SK-N-SH (cell line): ENCODE measurements around the gene TAF1B. TPM values are rescaled to one million over a fixed set of nuclear protein-coding genes. Genes with fewer than 3 reads are reported as not detected.

ENCODE experiments used
- CTCF ChIA-PET: fragments of 300-600, 350-600 bp; formaldehyde crosslinking; extraction: SDS; loops from one replicate; lab custom pipeline; 2021; lab: Yijun Ruan, JAX
- POLR2A ChIA-PET: fragments of 350-600 bp; sonication (Branson Sonifier 250); formaldehyde crosslinking; extraction: SDS; loops from one replicate; lab custom pipeline; 2020; ENCODE audit warnings: antibody characterized with exemption, inconsistent platforms; lab: Yijun Ruan, JAX
- DNase-seq: peaks from one replicate; pipeline ENCODE4 v3.0.0; 2012
- H2AFZ ChIP-seq: fragments of 200-600 bp; sonication (generic); 2 replicates; pipeline ENCODE4 v1.8.1; 2016; ENCODE audit warnings: antibody characterized with exemption, mild to moderate bottlenecking, low read depth
- H3F3A ChIP-seq: fragments of 200-600 bp; sonication (generic); replicated peaks from 2 replicates; pipeline ENCODE3; 2016; ENCODE audit warnings: antibody characterized with exemption, mild to moderate bottlenecking; ENCODE audit not compliant: insufficient read depth
- H3K27ac ChIP-seq, 2 experiments: fragments of 200-500 bp in 1 of 2; fragments of 200-600 bp in 1 of 2; sonication (Bioruptor generic) in 1 of 2; sonication (generic), shearing (Covaris generic) in 1 of 2; 2 replicates each; pipeline versions ENCODE4 v1.5.1 to v1.6.1; 2014 to 2016; ENCODE audit warnings: low read depth in 2 of 2, inconsistent platforms in 1 of 2, low read length in 1 of 2, mild to moderate bottlenecking in 1 of 2, mixed read lengths in 1 of 2
- H3K27me3 ChIP-seq: fragments of 200-600 bp; sonication (generic), shearing (Covaris generic); 2 replicates; pipeline ENCODE4 v1.6.1; 2016; ENCODE audit warnings: mixed run types; ENCODE audit not compliant: insufficient read depth
- H3K36me3 ChIP-seq, 2 experiments: fragments of 200-500 bp in 1 of 2; fragments of 200-600 bp in 1 of 2; sonication (Bioruptor generic) in 1 of 2; sonication (generic) in 1 of 2; replicated peaks in 1 of 2; 2 replicates each; pipeline versions ENCODE3 to v1.5.1; 2014 to 2016; ENCODE audit warnings: low read length in 1 of 2, mild to moderate bottlenecking in 1 of 2; ENCODE audit not compliant: insufficient read depth in 2 of 2, control insufficient read depth in 1 of 2
- H3K4me1 ChIP-seq, 2 experiments: fragments of 200-500 bp in 1 of 2; fragments of 200-600 bp in 1 of 2; sonication (Bioruptor generic) in 1 of 2; sonication (generic), shearing (Covaris generic) in 1 of 2; 2 replicates each; pipeline versions ENCODE4 v1.5.1 to v1.6.1; 2014 to 2016; ENCODE audit warnings: low read depth in 1 of 2, low read length in 1 of 2, mixed run types in 1 of 2; ENCODE audit not compliant: insufficient read depth in 2 of 2, control insufficient read depth in 1 of 2
- H3K4me2 ChIP-seq: fragments of 200-600 bp; sonication (generic), shearing (Covaris generic); 2 replicates; pipeline ENCODE4 v1.6.1; 2017; ENCODE audit warnings: mixed run types
- H3K4me3 ChIP-seq, 2 experiments: fragments of 200-500 bp in 1 of 2; fragments of 200-600 bp in 1 of 2; sonication (Bioruptor generic) in 1 of 2; sonication (generic), shearing (Covaris generic) in 1 of 2; 2 replicates each; pipeline versions ENCODE4 v1.5.1 to v1.8.1; 2014 to 2016; ENCODE audit warnings: low read depth in 2 of 2, inconsistent platforms in 1 of 2, low read length in 1 of 2, mild to moderate bottlenecking in 1 of 2, mixed read lengths in 1 of 2, moderate library complexity in 1 of 2
- H3K79me2 ChIP-seq: fragments of 200-600 bp; sonication (generic); 2 replicates; pipeline ENCODE4 v1.8.1; 2017; ENCODE audit warnings: mild to moderate bottlenecking; ENCODE audit not compliant: insufficient read depth
- H3K9ac ChIP-seq: fragments of 200-600 bp; sonication (generic); 2 replicates; pipeline ENCODE4 v1.6.1; 2017; ENCODE audit warnings: mixed run types
- H3K9me2 ChIP-seq: fragments of 200-600 bp; sonication (generic); 2 replicates; pipeline ENCODE4 v1.6.1; 2017; ENCODE audit warnings: mixed run types
- H3K9me3 ChIP-seq: fragments of 200-600 bp; sonication (generic); 2 replicates; pipeline ENCODE4 v1.6.1; 2017; ENCODE audit warnings: mixed run types, mild to moderate bottlenecking, moderate library complexity
- H4K20me1 ChIP-seq: fragments of 200-600 bp; sonication (generic); 2 replicates; pipeline ENCODE4 v1.6.1; 2017; ENCODE audit warnings: mild to moderate bottlenecking, mixed run types; ENCODE audit not compliant: insufficient read depth
- ELF1 ChIP-seq: IDR thresholded peaks from 2 replicates; pipeline ENCODE4 v1.4.0; 2012
- EP300 ChIP-seq, 2 experiments: IDR thresholded peaks; 2 replicates each; pipeline versions ENCODE4 v1.4.0 to v1.6.1; 2012; ENCODE audit warnings: borderline replicate concordance in 1 of 2, low read depth in 1 of 2, low read length in 1 of 2
- EZH2phosphoT487 ChIP-seq: fragments of 200-600 bp; sonication (generic); IDR thresholded peaks from 2 replicates; pipeline ENCODE4 v1.6.1; 2017; ENCODE audit warnings: low read depth, mixed run types, mild to moderate bottlenecking, antibody characterized with exemption, moderate library complexity, borderline replicate concordance
- FOXJ3 ChIP-seq: sonication (generic); formaldehyde crosslinking; IDR thresholded peaks from 2 replicates; pipeline ENCODE4 v1.5.1; 2020; ENCODE audit warnings: mild to moderate bottlenecking, missing genetic modification reagents
- GATA2 ChIP-seq: sonication (generic); formaldehyde crosslinking; IDR thresholded peaks from 2 replicates; pipeline ENCODE4 v1.5.0; 2020; ENCODE audit warnings: mild to moderate bottlenecking, missing genetic modification reagents
- JUND ChIP-seq: IDR thresholded peaks from 2 replicates; pipeline ENCODE4 v1.4.0; 2012
- MEF2A ChIP-seq: IDR thresholded peaks from 2 replicates; pipeline ENCODE4 v1.4.0; 2012; ENCODE audit warnings: low read depth, borderline replicate concordance
- NFIC ChIP-seq: IDR thresholded peaks from 2 replicates; pipeline ENCODE4 v1.4.0; 2012; ENCODE audit warnings: borderline replicate concordance
- RAD21 ChIP-seq: IDR thresholded peaks from 2 replicates; pipeline ENCODE4 v1.6.1; 2012; ENCODE audit warnings: mild to moderate bottlenecking, low read length
- RCOR1 ChIP-seq: fragments of 150-350 bp; IDR thresholded peaks from 2 replicates; pipeline ENCODE4 v1.6.1; 2017; ENCODE audit warnings: antibody characterized with exemption, low read length
- RXRA ChIP-seq: IDR thresholded peaks from 2 replicates; pipeline ENCODE4 v1.4.0; 2012; ENCODE audit warnings: low read depth, mild to moderate bottlenecking, borderline replicate concordance
- TAF1 ChIP-seq: IDR thresholded peaks from 2 replicates; pipeline ENCODE4 v1.6.1; 2012; ENCODE audit warnings: low read depth, mild to moderate bottlenecking, low read length, moderate library complexity, borderline replicate concordance
- WGBS: methylation state at CpG from one replicate; pipeline ENCODE4 v1.1.6; 2017; ENCODE audit warnings: low lambda C conversion rate; 5-methylcytosine and 5-hydroxymethylcytosine counted together
- polyA plus RNA-seq, 3 experiments: library from polyadenylated mRNA; depleted of rRNA; stranded (reverse); fragments of >200 nt; gene quantifications; 2 replicates each; pipeline ENCODE4 v1.2.3, GENCODE V29; 2012
- TF ChIP-seq, protein P1 (sequence below): fragments of 150-350 bp; IDR thresholded peaks from 2 replicates; pipeline ENCODE4 v1.6.1; 2016; ENCODE audit warnings: mild to moderate bottlenecking, low read depth, low read length
- TF ChIP-seq, protein P2 (sequence below): IDR thresholded peaks from 2 replicates; pipeline ENCODE4; 2012
- TF ChIP-seq, protein P3 (sequence below): IDR thresholded peaks from 2 replicates; pipeline ENCODE4 v1.6.1; 2012; ENCODE audit warnings: mild to moderate bottlenecking, low read depth, low read length, moderate library complexity

TAF1B gene
- polyA plus RNA-seq, 1 of the 3 experiments (the other 2 are of a cell fraction), result 7.8 TPM

DNA sequence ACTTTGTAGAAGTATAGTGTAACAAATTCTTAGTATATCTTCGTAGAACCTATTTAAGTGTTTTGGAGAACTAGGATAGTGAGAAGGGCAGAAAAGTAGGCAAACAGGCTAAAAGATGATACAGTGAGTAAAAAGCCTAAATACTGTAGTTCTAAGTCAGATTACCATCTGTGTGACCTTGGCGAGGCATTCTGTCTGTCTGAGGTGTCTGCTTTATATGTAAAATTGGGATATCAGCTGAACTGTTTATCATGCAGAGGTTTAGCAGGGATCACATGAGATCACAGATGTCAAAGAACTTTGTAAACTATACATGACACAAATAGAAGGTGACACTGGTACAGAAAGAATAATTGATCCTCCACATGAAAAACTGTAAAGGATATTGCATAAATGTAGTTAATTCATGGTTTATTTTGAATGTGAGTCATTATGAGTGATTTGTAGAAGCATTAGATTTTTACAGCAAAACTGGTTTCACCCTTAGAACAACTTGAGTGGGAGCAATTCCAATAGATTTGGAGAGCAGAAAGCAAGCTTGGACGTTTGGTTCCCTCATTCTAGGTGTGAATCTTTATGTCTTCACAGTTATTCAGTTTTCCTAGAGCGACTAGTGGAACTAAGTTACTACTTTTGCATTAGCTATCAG lies 41.9 kb downstream of the TAF1B start:
- TF ChIP-seq FOXJ3 (CRISPR knock-in tag) (no peak), EP300 (IDR thresholded peaks at IDR 0.05; ENCODE audit: borderline replicate concordance in 1 of 2, low read depth in 1 of 2, low read length in 1 of 2) (no peak), NFIC (no peak), RXRA (no peak), EZH2phosphoT487 (no peak), TAF1 (no peak), MEF2A (no peak), ELF1 (no peak)
- TF ChIP-seq, protein P1, sequence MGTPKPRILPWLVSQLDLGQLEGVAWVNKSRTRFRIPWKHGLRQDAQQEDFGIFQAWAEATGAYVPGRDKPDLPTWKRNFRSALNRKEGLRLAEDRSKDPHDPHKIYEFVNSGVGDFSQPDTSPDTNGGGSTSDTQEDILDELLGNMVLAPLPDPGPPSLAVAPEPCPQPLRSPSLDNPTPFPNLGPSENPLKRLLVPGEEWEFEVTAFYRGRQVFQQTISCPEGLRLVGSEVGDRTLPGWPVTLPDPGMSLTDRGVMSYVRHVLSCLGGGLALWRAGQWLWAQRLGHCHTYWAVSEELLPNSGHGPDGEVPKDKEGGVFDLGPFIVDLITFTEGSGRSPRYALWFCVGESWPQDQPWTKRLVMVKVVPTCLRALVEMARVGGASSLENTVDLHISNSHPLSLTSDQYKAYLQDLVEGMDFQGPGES, result no peak
- Histone ChIP-seq H3K9me2 (no peaks in the 10 kb centered on the region), H3K79me2 (no peaks in the 10 kb centered on the region), H3K4me2 (no peak overlapping the region), H3K9ac (no peak overlapping the region), H3K27me3 (no peaks in the 10 kb centered on the region), H4K20me1 (no peaks in the 10 kb centered on the region), H3K27ac (peak overlapping the region in 1 of 2 experiments; percentile 8; a peak in 1 of 4 replicates), H3K36me3 (peaks cover 48 to 54% of the 10 kb centered on the region in 2 experiments), H3K4me3 (no peak overlapping the region), H3K4me1 (peaks cover 0 to 4% of the 10 kb centered on the region in 2 experiments; a peak in 2 of 4 replicates), H3K9me3 (no peaks in the 10 kb centered on the region; the same call in 1 of the 2 replicates), H3F3A (peaks cover 10% of the 10 kb centered on the region), H2AFZ (no peak overlapping the region)
- no peak for DNase-seq
- 90% methylated on average over 4 of the region's 4 CpGs for WGBS
- CTCF ChIA-PET, result interaction anchor here (1.0 to 1.7 kb wide), 6 partner anchors 8 to 99 kb away, joined by 3 to 7 read pairs (median 4); no protein-coding TSS in a partner anchor
- POLR2A ChIA-PET, result interaction anchor here (0.9 kb wide), 1 partner anchor 42 kb away, joined by 3 read pairs; the partner anchor contains the start of gene TAF1B

DNA sequence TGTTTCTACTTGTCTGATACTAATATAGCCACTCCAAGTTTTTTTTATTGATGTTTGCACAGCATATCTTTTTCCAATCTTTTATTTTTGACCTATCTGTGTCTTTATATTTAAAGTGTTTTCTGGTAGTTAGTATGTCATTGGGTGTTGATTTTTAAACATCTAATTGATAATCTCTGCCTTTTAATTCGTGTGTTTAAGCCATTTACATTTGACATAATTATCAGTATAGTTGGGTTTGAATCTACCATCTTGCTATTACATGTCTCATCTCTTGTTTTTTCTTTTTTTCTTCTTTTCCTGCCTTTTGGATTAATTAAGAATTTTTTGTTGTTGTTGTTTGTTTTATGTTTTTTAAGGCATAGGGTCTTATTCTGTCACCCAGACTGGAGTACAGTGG lies 44.2 kb downstream of the TAF1B start:
- Histone ChIP-seq H3K4me1 (peaks cover 0 to 4% of the 10 kb centered on the region in 2 experiments; a peak in 2 of 4 replicates), H4K20me1 (no peaks in the 10 kb centered on the region), H3F3A (peaks cover 10% of the 10 kb centered on the region), H3K27me3 (no peaks in the 10 kb centered on the region), H3K4me2 (no peak overlapping the region), H3K9me2 (no peaks in the 10 kb centered on the region), H3K79me2 (peaks cover 6% of the 10 kb centered on the region; the same call in 1 of the 2 replicates), H3K4me3 (no peak overlapping the region), H3K9me3 (no peaks in the 10 kb centered on the region; the same call in 1 of the 2 replicates), H3K9ac (no peak overlapping the region), H2AFZ (no peak overlapping the region), H3K27ac (no peak overlapping the region), H3K36me3 (peaks cover 52 to 55% of the 10 kb centered on the region in 2 experiments)
- POLR2A ChIA-PET, result interaction anchor here (1.1 kb wide), 1 partner anchor 10 kb away, joined by 4 read pairs; no protein-coding TSS in a partner anchor
- no peak for DNase-seq
- no peak for TF ChIP-seq TAF1
- TF ChIP-seq, protein P2, sequence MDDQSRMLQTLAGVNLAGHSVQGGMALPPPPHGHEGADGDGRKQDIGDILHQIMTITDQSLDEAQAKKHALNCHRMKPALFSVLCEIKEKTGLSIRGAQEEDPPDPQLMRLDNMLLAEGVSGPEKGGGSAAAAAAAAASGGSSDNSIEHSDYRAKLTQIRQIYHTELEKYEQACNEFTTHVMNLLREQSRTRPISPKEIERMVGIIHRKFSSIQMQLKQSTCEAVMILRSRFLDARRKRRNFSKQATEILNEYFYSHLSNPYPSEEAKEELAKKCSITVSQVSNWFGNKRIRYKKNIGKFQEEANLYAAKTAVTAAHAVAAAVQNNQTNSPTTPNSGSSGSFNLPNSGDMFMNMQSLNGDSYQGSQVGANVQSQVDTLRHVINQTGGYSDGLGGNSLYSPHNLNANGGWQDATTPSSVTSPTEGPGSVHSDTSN, result no peak
- TF ChIP-seq EP300 (IDR thresholded peaks at IDR 0.05; ENCODE audit: borderline replicate concordance in 1 of 2, low read depth in 1 of 2, low read length in 1 of 2), result no peak
- no peak for TF ChIP-seq RAD21
- TF ChIP-seq RCOR1, result no peak
- no peak for TF ChIP-seq JUND
- TF ChIP-seq NFIC, result no peak
- TF ChIP-seq GATA2, result no peak
- TF ChIP-seq, protein P3, sequence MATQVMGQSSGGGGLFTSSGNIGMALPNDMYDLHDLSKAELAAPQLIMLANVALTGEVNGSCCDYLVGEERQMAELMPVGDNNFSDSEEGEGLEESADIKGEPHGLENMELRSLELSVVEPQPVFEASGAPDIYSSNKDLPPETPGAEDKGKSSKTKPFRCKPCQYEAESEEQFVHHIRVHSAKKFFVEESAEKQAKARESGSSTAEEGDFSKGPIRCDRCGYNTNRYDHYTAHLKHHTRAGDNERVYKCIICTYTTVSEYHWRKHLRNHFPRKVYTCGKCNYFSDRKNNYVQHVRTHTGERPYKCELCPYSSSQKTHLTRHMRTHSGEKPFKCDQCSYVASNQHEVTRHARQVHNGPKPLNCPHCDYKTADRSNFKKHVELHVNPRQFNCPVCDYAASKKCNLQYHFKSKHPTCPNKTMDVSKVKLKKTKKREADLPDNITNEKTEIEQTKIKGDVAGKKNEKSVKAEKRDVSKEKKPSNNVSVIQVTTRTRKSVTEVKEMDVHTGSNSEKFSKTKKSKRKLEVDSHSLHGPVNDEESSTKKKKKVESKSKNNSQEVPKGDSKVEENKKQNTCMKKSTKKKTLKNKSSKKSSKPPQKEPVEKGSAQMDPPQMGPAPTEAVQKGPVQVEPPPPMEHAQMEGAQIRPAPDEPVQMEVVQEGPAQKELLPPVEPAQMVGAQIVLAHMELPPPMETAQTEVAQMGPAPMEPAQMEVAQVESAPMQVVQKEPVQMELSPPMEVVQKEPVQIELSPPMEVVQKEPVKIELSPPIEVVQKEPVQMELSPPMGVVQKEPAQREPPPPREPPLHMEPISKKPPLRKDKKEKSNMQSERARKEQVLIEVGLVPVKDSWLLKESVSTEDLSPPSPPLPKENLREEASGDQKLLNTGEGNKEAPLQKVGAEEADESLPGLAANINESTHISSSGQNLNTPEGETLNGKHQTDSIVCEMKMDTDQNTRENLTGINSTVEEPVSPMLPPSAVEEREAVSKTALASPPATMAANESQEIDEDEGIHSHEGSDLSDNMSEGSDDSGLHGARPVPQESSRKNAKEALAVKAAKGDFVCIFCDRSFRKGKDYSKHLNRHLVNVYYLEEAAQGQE, result no peak
- CTCF ChIA-PET, result interaction anchor here (1.3 kb wide), 1 partner anchor 81 kb away, joined by 3 read pairs; no protein-coding TSS in a partner anchor
- 92% methylated on average over 1 of the region's 1 CpG for WGBS
